Fibroblast of the aortic adventitia (primary cell): ENCODE results near the gene SEC16B. TPM values are rescaled to one million over a fixed set of nuclear protein-coding genes. Genes with fewer than 3 reads are reported as not detected.

ENCODE experiments used
- DNase-seq: peaks from one replicate; pipeline ENCODE4 v3.0.0-alpha.2; 2010; ENCODE audit warnings: low read depth
- H3K4me3 ChIP-seq: 2 replicates; pipeline ENCODE4 v1.5.1; 2011; ENCODE audit warnings: low read depth, mild to moderate bottlenecking, control low read depth, low read length, moderate library complexity
- CTCF ChIP-seq: IDR thresholded peaks from 2 replicates; pipeline ENCODE4 v1.5.1; 2011; ENCODE audit warnings: mild to moderate bottlenecking, low read length, control low read depth, inconsistent platforms; ENCODE audit not compliant: insufficient read depth
- small RNA-seq: library from RNA; depleted of rRNA; stranded (forward); fragments of <200 nt; gene quantifications from one replicate; pipeline ENCODE3, GENCODE V24; 2012
- total RNA-seq: library from RNA; depleted of rRNA; stranded (reverse); fragments of >200 nt; gene quantifications from 2 replicates; pipeline ENCODE4 v1.2.3, GENCODE V29; 2012; ENCODE audit warnings: low replicate concordance

Gene SEC16B
- total RNA-seq, 1 donor: 4.8 TPM

GRCh38 chr1:177905686-177906085 lies 64.2 kb downstream of the SEC16B start:
- no peak overlapping the region for H3K4me3 ChIP-seq
- no peak for TF ChIP-seq CTCF
- no peak for DNase-seq

GRCh38 chr1:177902266-177902665 lies 67.6 kb downstream of the SEC16B start:
- TF ChIP-seq CTCF: no peak
- no peak for DNase-seq
- H3K4me3 ChIP-seq: no peak overlapping the region

- TF ChIP-seq CTCF: no peak
- no peak for DNase-seq
- no peak overlapping the region for H3K4me3 ChIP-seq
These were observed 71.7 kb downstream of the SEC16B start for GRCh38 chr1:177897998-177898654.

- no peak for DNase-seq
- H3K4me3 ChIP-seq: no peak overlapping the region
- TF ChIP-seq CTCF: no peak
These were observed 72.4 kb downstream of the SEC16B start for GRCh38 chr1:177897281-177897997.

Small RNA genes within 50 kb of the gene (small RNA-seq; reads per million reads assigned to genes)
- not detected for gene AL359075.1

Other genes with a start within 250 kb of the SEC16B start
- 30.5 and 32.6 TPM in 2 replicates for gene RASAL2, start 124.0 kb upstream of the SEC16B start, total RNA-seq